SK-N-DZ (cell line): ENCODE measurements around the gene PADI2. TPM values are rescaled to one million over a fixed set of nuclear protein-coding genes. Genes with fewer than 3 reads are reported as not detected.

Experiments
- DNase-seq: peaks from one replicate; pipeline ENCODE4 v3.0.0-alpha.2; 2015; ENCODE audit warnings: low spot score
- polyA plus RNA-seq, 2 experiments: library from polyadenylated mRNA; depleted of rRNA; stranded (reverse); fragments of >200 nt; gene quantifications; 2 replicates each; pipeline ENCODE4 v1.2.3, GENCODE V29; 2014

Gene PADI2
- polyA plus RNA-seq (2014; cell fraction: cytosol; rRNA removed): not detected in 2 replicates
- polyA plus RNA-seq (2014; cell fraction: nucleus; rRNA removed): not detected in 2 replicates

- DNase-seq: no peak
Observed at GRCh38 chr1:17119076-17119772, at the start of gene PADI2. Gene PADI2, minus strand, starts transcription at chr1:17119451. Its CDS starts 80 bp downstream, at chr1:17119371.

DNA sequence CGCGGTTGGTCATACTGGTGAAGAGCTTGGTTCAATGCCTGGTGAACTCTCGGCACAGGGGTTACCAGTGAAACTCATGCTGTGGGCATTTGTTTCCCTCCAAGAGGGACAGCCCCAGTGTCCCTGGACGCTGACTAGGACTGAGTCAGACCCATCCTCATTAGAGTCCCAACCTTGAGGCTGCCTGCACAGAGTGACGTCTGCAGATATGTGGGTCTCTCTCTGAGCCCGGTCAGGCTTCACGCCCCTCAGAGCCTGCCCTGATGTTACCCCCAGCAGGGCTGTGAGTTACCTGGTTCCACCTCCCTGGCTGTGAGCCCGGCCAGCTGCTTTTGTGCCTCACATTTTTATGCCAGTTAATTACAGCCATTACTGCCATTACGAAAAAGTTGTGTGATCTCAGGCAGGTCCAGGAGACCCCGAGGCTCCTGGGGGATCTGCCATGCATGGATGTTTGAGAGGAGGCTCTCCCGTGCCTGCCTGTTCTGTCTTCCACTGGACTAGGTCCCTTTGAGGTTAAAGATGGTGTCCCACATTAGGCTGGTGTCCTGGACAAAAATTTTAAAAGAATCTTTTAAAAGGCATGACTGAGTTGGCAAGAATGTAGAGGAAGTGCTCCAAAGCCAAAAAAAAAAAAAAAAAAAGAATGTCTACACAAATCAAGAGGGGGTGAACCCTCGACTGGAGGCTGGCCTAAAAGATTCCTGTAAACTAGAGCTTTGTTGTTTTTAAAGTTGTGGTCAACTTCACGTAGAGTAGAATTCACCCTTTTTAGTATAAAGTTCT is 49.0 kb upstream of the PADI2 start:
- no peak for DNase-seq

- no peak for DNase-seq
Observed at GRCh38 chr1:17167786-17168090, 48.5 kb upstream of the PADI2 start.

- no peak for DNase-seq
Observed at GRCh38 chr1:17167041-17167785, 48.0 kb upstream of the PADI2 start.

DNA sequence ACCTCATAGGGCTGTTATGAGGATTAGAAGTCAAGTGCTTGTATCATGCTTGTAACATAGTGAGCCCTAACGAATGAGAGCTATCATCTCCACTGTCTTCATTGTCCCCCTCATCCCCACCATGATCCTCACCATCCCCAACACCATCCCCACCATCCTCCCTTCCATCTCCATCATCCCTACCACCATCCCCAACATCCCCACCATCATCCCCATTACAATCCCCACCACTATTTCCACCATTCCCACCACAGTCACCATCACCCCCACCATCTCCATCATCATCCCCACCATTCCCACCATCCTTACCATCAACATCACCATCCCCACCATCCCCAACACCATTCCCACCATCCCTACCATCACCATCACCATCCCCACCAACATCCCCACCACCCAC is 46.6 kb upstream of the PADI2 start:
- DNase-seq: no peak

GRCh38 chr1:17163789-17164666 is 44.8 kb upstream of the PADI2 start:
- no peak for DNase-seq

DNA sequence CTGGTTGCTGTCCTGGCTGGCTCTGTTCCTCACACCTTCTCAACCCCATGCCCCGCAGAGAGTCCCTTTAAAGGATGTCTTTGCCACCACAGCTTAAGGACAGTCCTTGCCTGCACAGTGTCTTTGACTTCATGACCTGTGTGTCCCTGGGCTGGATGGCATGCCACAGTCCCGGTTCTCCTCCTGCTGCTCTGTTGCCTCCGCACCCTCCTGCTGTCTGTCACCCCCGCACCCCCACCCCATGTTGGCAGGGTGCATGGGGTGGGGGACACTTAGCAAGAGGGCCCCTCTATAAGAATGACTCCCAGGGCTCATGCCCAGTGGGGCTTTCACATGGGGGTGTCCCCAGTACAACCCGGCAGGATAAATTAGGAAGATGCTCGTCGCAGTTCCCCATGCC is 44.1 kb upstream of the PADI2 start:
- DNase-seq: no peak

- no peak for DNase-seq
Observed at GRCh38 chr1:17162941-17163340, 43.7 kb upstream of the PADI2 start.

GRCh38 chr1:17161926-17162800 is 42.9 kb upstream of the PADI2 start:
- no peak for DNase-seq

DNA sequence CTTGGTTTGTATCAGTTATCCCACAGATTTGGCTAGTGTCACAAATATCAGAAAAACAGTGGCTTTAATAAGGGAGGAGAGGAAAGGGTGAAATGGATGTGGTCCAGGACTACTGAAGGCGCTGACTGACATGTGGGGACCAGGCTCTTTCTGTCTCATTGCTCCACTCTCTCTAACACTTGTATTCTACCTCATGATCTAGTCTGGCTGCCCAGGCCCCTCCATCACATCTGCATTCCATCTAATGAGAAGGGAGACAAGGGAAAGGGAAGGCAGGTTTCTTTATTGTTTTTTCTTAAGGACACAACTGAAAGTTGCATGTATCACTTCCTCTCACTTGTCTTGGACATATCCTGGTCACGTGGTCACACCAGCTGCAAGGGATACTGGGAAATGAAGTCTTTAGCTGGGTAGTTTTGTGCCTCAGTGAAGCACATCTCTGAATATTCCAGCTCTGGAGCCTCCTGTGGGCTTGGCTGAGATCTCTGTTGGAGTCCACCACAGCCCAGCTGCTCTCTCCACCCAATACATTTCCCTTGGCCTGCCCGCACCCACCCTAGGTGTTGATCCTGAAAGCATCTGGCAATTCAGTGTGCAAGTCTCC is 42.0 kb upstream of the PADI2 start:
- DNase-seq: no peak

- DNase-seq: no peak
Observed at GRCh38 chr1:17158961-17159360, 39.7 kb upstream of the PADI2 start.

DNA sequence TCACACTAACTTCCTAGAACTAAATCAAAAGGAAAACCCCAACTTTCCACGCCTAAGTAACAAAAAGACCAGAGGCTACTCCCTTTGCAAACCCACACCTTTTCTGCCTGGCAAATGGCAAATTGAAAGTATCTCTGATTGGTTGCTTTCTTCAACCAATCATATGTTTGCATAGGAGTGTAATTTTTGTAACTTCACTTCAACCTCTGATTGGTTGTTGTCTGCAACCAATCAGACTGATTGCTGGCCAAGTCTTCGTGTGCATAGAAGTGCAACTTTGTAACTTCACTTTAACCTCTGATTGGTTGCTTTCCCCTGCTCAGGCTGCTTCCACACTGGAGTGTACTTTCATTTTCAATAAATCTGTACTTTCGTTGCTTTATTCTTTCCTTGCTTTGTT is 36.9 kb upstream of the PADI2 start:
- no peak for DNase-seq

GRCh38 chr1:17155257-17155920 is 36.1 kb upstream of the PADI2 start:
- peak; percentile 7 for DNase-seq

DNA sequence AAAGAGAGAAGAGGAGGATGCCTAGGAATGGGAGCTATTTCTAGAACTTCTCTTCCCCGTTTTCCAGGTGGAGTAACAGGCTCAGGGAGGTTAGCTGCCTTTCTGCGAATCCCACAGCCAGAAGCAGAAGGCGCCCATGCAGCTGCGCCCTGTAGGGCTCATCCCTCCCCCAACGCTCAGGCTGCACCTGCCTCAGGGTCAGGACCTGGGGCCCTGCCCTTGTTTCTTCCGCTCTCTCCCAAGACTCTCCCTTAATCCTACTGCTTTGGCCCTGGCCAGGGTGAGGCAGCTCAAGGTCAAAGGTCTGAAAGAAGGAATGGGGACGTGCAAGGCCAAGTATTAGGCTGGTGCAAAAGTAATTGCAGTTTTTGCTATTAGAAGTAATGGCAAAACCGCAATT is 30.5 kb upstream of the PADI2 start:
- DNase-seq: no peak

- DNase-seq: no peak
Observed at GRCh38 chr1:17148950-17149608, 29.8 kb upstream of the PADI2 start.

DNA sequence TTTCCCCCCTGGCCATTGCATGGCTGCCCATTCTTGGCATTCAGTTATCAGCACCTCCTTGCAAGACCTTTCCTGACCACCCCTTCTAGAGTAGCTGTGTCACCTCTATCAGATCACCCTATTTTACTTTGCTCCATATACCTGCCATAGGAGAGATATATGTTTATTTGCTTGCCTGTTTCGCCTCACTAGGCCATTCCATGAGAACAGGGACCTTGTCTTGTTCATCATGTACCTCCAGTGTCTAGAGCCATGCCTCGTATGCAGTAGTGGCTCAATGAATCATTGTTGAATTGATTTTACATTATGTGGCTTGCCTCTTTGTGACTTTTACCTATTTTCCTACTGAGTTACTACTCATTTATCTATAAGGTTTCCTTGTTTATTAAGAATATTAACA is 26.4 kb upstream of the PADI2 start:
- DNase-seq: no peak

- no peak for DNase-seq
Observed at GRCh38 chr1:17143760-17144159, 24.5 kb upstream of the PADI2 start.

DNA sequence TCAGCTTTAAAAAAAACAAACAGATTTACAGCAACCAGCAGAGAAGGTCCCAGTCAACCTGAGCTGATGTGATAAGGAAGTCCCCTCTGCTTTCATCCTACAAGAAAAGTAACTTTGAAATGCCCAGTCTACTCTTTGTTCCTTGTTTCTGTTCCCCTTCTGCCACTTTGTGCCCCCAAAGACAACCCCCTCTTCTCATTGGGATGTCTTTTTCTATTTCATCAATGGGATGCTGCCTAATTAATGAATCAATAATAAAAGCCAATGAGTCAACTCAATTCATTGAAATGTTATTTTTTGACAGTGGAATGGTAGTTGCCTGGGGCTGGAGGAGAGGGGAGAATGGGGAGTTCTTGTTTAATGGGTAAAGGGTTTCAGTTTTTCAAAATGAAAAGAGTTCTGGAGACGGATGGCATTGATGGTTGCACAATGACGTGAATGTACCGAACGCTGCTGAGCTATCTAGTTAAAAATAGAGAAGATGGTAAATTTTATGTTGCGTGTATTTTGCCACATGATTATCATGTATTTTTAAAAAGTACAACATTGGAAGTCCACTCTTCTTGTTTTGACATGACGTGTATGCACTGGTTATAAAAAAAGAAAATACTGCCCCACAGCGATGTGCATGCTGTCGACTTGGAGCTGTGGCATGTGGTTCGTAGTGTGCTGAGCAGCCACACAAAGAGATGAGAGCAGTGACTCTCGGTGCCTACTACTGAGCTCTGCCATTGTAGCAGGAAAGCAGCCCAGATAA is 22.4 kb upstream of the PADI2 start:
- DNase-seq: no peak
